ENCODE results near the gene IL17RA. TPM values are rescaled to one million over a fixed set of nuclear protein-coding genes. Genes with fewer than 3 reads are reported as not detected.

The IL17RA gene
- total and polyA plus RNA-seq, 2 of the 4 experiments (the other 2 are of a cell fraction): 5.2 to 15.3 TPM

- no TSS peak for BruUV-seq (replicated peaks)
- no peak overlapping the region for H2BK20ac ChIP-seq (ENCODE audit: low read depth, low read length)
- ChIA-PET CTCF (interaction anchor here (3.7 kb wide), 1 partner anchor 16 kb away, joined by 21 read pairs; no protein-coding TSS in a partner anchor), POLR2A (ENCODE audit: unreplicated experiment) (no interaction called here)
- no peak for ATAC-seq (ENCODE audit: low read depth)
- dilution Hi-C loops (cut with HindIII; ENCODE audit: low sequenced_read_pairs, unreplicated experiment) (no loop called here), in situ Hi-C loops (cut with MboI; ENCODE audit: low sequenced_read_pairs) (no loop called here), intact Hi-C loops (cut with micrococcal nuclease) (no loop called here)
- no peak overlapping the region for H3K18ac ChIP-seq (ENCODE audit: low read depth, low read length)
- H3K14ac ChIP-seq (replicated peaks; ENCODE audit: low read depth, low read length): no peak overlapping the region
- no peak for DNase-seq
- H2AFZ ChIP-seq (replicated peaks; ENCODE audit: low read length, poor library complexity): no peak overlapping the region
- H4K5ac ChIP-seq (ENCODE audit: low read depth, low read length): no peak overlapping the region
- no peak overlapping the region for H3K9ac ChIP-seq (ENCODE audit: low read depth, low read length)
- no peak overlapping the region for H3K4me3 ChIP-seq (ENCODE audit: insufficient read depth, low read depth, low read length)
- no peak overlapping the region for H2BK15ac ChIP-seq (ENCODE audit: low read depth, low read length)
- no peak overlapping the region for H3K4ac ChIP-seq (ENCODE audit: low read depth, low read length)
- no peak overlapping the region for H3K56ac ChIP-seq (ENCODE audit: extremely low read depth, insufficient read depth, low read length)
- H2BK120ac ChIP-seq (ENCODE audit: low read depth, low read length): no peak overlapping the region
- peaks cover 15% of the 10 kb centered on the region for H4K20me1 ChIP-seq (ENCODE audit: insufficient read depth, low read length)
- H4K8ac ChIP-seq (ENCODE audit: low read depth in 2 of 2, low read length in 2 of 2): no peak overlapping the region
- H4K91ac ChIP-seq (ENCODE audit: insufficient read depth, low read depth, low read length): no peak overlapping the region
- H2BK5ac ChIP-seq (ENCODE audit: low read depth, low read length, poor library complexity, severe bottlenecking): no peak overlapping the region
- H3K36me3 ChIP-seq (ENCODE audit: control insufficient read depth, insufficient read depth, low read length): no peaks in the 10 kb centered on the region
- no peak overlapping the region for H3K4me2 ChIP-seq (ENCODE audit: low read depth, low read length)
- no peaks in the 10 kb centered on the region for H3K9me3 ChIP-seq (ENCODE audit: control insufficient read depth, insufficient read depth, low read length)
- H3K23ac ChIP-seq (ENCODE audit: low read depth, low read length): no peak overlapping the region
- no CpG with 5 or more reads among the region's 3 CpGs for WGBS, 2 experiments (ENCODE audit: extremely low coverage in 2 of 2, insufficient read length in 1 of 2)
- TF ChIP-seq CEBPB (IDR thresholded peaks at IDR 0.05; ENCODE audit: low read depth, low read length): no peak
- TF ChIP-seq NFE2L2 (IDR thresholded peaks at IDR 0.05; ENCODE audit: low read depth, low read length): no peak
- no peak for TF ChIP-seq CTCF (conservative IDR thresholded peaks at IDR 0.05; ENCODE audit: low read depth, low read length)
- no peak for TF ChIP-seq USF2 (IDR thresholded peaks at IDR 0.05; ENCODE audit: low read depth, low read length)
- TF ChIP-seq RAD21 (IDR thresholded peaks at IDR 0.05; ENCODE audit: low read length): no peak
- TF ChIP-seq MAFK (IDR thresholded peaks at IDR 0.05; ENCODE audit: low read depth, low read length): no peak
- TF ChIP-seq MXI1 (IDR thresholded peaks at IDR 0.05; ENCODE audit: borderline replicate concordance, low read depth, low read length): no peak
- TF ChIP-seq ELK1 (IDR thresholded peaks at IDR 0.05; ENCODE audit: borderline replicate concordance, low read depth, low read length): no peak
- TF ChIP-seq SMC3 (IDR thresholded peaks at IDR 0.05; ENCODE audit: low read depth, low read length): no peak
- TF ChIP-seq CHD1 (IDR thresholded peaks at IDR 0.05; ENCODE audit: low read depth, low read length): no peak
- H3K27me3 ChIP-seq (ENCODE audit: control insufficient read depth, insufficient read depth, low read length): no peaks in the 10 kb centered on the region
- no peak overlapping the region for H3K27ac ChIP-seq (ENCODE audit: insufficient read depth, low read length)
- H3K9me1 ChIP-seq (ENCODE audit: insufficient read depth, low read length): no peaks in the 10 kb centered on the region
- peaks cover 4% of the 10 kb centered on the region; the same call in 1 of the 2 replicates for H3K4me1 ChIP-seq (ENCODE audit: control insufficient read depth, insufficient read depth, low read length)
- no peak overlapping the region for H2AK5ac ChIP-seq (ENCODE audit: low read depth, low read length)
- H3K79me1 ChIP-seq (ENCODE audit: low read depth in 1 of 2, low read length in 2 of 2): peaks cover 21 to 38% of the 10 kb centered on the region in 2 experiments
- H2AK9ac ChIP-seq (replicated peaks; ENCODE audit: low read depth, low read length, poor library complexity): no peak overlapping the region
Observed at GRCh38 chr22:17155941-17156340, 71.1 kb downstream of the IL17RA start.
